NCI-H748 (cell line): Measurements from ENCODE around the gene ZCCHC24.
A peak's percentile ranks its signal among the peaks of the same experiment; 100 is the strongest.

ENCODE experiments used
- DNase-seq: peaks from one replicate; lab custom pipeline; 2025; ENCODE audit not compliant: unreplicated experiment; lab: John Stamatoyannopoulos, UW

ZCCHC24 gene

DNA sequence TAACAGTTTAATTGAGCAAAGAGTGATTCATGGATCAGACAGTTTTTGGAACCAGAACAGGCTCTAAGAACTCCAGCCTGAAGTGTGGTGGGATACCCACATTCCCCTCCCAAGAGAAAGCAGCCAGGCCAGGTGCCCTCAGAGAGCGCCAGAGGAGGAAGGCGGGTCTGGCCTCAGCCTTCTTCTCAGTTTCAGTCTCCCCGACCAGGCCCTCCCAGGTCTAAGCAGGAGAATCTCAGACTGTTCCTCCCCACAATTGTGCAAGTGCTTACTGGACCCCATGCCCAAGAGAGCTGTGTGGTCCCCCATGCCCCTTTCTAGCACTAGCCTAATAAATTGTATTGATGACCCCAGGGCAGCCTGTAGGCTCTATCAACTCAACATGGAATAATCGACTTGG is 72.6 kb downstream of the ZCCHC24 start:
- no peak for DNase-seq

DNA sequence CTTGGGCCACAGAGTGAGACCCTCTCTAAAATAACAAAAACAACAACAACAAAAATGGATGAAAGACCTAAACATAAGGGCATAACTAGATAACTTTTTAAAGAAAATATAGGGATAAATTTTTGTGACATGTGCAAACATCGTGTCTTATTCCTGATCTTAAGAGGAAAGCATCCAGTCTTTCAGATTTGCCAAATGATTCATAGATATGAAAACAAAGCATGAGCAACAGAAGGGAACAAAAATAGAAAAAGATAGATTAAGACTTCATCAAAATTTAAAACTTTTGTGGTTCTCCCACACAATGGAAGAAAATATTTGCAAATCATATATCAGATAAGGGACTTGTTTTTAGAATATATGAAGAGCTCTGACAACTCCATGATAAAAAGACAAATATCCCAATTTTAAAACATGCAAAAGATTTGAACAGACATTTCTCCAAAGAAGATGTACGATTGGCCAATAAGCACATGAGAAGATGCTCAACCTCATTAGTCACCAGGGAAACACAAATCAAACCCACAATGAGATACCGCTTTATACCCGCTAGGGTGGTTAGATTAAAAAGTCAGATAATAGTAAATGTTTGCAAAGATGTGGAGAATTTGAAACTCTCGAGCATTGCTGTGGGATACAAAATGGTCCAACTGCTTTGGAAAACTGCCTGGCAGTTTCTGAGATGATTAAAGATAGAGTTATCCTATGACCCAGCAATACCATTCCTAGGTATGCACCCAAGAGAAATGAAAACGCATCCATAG is 77.8 kb downstream of the ZCCHC24 start:
- no peak for DNase-seq

DNA sequence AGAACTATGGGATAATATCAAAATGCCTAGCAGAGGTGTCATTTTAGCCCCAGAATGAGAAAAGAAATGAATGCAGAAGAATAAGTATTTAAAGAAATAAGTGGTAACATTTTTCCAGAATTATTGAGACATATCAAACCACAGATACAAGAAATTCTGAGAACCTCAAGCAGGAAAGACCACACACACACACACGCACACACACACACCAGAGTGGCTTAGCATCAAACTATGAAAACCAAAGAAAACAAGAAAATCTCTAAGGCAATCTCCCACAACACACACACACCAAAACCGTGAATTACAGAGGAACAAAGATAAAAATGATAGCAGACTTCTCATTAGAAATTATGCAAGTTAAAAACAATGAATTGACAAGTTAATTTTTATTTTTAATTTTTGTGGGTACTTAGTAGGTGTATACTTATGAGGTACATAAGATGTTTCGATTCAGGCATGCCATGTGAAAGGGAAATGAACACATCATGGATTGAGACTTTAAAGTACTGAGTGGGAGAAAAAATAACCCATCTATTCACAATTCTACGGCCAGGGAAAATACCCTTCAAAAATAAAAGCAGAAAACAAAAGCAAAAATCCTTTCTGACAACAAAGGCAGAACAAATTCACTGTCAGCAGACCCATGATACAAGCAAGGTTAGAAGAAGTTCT is 83.6 kb downstream of the ZCCHC24 start:
- DNase-seq: no peak

DNA sequence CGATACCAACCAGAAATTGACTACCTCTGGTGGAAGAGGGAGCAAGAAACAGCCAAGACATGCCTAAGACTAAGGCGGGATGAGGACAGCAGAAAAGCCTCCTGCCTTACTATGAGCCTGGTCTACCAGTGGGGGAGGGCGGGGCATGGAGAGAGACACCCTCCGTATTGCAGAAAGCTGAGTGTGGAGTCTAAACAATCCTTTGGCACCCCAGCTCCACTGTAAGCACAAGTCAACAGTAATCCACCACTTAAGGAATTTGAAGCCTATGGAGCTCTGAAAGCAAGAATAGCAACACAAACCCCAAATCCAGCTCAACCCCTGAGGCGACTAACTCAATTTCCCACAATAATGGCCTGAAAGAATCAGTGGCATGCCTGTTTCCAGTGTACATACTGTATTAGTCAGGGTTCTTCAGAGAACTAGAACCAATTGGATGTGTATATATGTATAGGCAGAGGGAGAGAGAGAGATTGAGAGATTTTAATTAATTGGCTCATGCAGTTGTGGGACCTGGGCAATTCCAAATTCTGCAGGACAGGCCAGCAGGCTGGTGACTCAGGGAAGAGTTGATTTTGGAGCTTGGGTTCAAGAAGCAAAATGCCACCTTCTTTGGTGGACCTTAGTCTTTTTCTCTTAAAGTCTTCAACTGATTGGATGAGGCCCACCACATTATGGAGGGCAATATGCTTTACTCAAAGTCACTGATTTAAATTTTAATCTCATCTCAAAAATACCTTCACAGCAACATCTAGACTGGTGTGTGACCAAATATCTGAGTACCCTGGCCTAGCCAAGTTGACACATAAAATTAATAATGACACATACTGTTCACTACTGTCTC is 84.7 kb downstream of the ZCCHC24 start:
- no peak for DNase-seq

DNA sequence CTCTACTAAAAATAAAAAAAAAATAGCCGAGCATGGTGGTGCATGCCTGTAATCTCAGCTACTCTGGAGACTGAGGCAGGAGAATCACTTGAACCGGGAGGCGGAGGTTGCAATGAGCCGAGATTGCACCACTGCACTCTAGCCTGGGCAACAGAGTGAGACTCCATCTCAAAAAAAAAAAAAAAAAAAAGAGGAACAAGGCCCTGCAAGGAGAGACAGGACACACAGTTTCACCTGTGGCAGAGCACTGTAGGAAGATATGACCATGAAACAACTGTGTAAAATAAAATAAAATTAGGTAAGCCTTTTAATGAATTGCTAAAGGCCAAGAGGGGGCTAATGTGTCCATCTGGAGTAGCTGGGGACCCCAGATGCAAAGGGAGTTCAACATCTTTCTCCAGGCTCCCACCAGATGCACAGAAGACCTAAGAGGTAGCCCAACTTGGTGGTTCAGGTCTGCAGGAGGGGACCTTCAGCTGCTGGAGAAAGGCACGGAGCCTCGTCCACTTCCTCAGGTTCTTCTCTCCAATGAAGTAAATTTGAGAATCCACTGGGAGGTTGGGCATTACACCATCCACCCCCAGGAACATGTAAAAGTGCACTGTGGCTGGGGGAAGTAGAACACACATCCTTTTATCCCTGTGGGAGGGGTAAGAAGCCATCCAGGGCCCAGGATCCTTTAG is 85.5 kb downstream of the ZCCHC24 start:
- DNase-seq: no peak

DNA sequence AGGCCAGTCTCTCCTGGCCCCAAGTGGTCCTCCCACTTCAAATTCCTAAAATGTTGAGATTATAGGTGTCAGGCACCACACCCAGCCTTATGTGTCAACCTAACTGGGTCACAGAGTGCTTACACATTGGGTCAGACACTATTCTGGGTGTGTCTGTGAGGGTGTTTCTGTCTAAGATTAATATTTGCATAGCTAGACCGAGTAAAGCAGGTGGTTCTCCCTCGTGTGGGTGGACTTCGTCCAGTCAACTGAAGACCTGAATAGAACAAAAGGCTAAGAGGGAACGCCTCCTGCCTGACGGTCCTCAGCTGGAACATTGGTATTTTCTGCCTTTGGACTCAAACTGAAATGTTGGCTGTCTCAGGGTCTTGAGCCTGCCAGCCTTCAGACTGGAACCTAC is 86.6 kb downstream of the ZCCHC24 start:
- peak; percentile 47 for DNase-seq

DNA sequence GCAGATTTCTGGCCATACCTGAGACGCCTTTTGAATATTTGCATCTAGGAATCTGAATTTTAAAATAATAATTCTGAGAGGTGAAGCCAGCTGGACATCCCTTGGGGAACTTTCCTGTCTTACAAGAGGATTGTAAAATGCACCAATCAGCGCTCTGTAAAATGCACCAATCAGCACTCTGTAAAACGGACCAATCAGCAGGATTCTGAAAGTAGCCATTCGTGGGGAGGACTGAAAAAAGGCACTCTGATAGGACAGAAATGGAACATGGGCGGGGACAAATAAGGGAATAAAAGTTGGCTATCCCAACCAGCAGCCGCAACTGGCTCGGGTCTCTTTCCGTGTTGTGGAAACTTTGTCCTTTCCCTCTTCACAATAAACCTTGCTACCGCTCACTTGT is 88.2 kb downstream of the ZCCHC24 start:
- DNase-seq: no peak

DNA sequence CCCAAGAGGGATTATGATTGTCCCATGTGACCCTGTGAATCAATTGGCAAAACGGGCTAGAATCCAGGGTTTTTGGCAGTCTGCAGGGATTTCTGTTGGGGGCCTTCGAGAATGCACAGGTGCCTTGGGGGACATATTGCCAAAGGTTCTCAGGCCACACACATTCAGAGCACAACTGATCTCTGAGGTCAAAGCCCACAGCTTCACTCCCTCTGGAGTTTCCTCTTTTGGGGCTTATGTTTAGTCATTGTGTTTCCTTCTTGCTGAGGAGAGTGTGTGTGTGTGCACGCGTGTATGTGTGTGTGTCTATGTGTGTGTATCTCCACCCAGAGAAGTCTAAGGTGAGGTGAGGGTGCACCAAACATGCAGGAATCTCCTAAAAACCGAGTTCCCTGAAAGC is 89.3 kb downstream of the ZCCHC24 start:
- no peak for DNase-seq

DNA sequence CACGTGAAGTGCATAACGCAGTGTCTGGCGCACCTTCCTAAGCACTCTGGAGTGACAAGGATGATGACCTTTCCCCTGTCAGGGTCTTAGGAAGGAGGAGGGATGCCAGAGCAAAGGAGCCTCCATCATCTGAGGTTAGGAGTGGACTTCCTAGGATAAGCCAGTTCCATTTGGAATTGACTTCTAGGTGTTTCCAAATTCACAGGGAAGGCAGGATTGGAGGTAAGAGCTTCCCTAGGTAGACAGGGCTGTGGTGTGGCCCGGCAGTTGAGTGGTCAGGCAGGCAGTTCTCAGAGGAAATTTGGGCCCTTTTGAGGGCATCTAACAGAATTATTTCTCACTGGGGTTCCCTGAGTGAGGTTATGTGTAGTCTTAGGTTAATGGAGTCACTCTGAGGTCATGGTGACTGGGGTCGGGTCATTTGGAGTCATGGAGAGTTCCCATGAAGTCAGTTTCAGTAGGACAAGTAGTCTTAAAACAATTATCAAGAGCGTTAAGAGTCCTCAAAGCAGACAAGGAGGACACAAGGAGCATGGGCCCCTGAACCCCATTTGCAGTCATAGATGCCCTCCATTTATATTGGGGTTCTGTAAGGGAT is 89.9 kb downstream of the ZCCHC24 start:
- DNase-seq: no peak

DNA sequence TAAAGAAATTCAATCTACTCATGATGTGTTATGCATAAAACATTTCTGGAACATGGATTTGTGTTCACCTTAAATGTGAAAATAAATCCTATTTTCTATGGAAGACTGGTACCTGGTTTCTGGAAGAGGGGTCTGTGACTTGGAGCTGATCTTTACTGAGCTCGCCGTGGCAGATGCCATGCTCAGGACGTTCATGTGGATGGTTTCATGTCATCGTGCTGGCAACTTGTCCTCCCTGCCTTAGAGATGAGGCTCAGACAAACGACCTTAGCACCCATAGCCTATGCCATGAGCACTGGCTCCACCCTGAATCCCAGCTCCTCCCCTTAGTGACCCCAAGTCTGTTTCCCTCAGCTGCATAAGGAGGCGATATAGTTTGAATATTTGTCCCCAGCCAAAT is 90.8 kb downstream of the ZCCHC24 start:
- no peak for DNase-seq

DNA sequence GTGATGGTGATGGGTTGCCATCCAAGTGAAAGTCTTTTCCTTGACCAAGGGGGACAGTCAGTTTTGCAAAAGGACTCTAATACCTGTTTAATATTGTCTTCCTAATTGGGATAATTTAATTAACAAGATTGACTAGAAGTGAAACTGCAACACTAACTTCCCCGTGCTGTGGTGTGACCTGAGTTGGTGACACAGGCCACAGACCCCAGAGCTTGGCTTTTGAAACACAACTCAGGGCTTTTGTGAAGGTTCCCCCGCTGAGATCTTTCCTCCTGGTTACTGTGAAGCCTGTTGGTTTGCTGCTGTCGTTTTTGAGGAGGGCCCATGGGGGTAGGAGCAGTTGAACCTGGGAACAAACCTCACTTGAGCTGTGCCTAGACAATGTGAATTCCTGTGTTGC is 91.3 kb downstream of the ZCCHC24 start:
- no peak for DNase-seq

DNA sequence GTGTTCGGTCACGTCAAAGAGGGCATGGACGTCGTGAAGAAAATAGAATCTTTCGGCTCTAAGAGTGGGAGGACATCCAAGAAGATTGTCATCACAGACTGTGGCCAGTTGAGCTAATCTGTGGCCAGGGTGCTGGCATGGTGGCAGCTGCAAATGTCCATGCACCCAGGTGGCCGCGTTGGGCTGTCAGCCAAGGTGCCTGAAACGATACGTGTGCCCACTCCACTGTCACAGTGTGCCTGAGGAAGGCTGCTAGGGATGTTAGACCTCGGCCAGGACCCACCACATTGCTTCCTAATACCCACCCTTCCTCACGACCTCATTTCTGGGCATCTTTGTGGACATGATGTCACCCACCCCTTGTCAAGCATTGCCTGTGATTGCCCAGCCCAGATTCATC is 91.7 kb downstream of the ZCCHC24 start:
- no peak for DNase-seq

DNA sequence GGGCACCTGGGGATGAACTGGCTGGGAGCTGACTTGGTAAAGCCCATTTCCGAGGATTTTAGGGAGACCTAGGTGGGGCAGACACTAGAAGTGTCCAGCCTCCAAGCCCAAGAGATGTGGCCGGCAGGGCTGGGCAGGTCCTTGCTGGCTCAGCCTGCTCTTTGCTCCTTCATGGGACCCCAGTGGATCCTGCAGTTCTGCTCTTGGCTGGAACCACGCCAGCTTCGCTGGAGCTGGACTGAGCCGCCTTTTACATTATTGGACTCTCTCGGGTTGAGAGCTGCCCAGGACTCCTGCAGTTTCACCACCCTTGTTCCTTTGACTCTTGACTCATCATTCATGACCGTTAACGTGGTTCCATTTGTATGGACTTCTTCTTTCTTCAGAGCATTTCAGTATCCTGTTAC is 92.4 kb downstream of the ZCCHC24 start:
- no peak for DNase-seq

DNA sequence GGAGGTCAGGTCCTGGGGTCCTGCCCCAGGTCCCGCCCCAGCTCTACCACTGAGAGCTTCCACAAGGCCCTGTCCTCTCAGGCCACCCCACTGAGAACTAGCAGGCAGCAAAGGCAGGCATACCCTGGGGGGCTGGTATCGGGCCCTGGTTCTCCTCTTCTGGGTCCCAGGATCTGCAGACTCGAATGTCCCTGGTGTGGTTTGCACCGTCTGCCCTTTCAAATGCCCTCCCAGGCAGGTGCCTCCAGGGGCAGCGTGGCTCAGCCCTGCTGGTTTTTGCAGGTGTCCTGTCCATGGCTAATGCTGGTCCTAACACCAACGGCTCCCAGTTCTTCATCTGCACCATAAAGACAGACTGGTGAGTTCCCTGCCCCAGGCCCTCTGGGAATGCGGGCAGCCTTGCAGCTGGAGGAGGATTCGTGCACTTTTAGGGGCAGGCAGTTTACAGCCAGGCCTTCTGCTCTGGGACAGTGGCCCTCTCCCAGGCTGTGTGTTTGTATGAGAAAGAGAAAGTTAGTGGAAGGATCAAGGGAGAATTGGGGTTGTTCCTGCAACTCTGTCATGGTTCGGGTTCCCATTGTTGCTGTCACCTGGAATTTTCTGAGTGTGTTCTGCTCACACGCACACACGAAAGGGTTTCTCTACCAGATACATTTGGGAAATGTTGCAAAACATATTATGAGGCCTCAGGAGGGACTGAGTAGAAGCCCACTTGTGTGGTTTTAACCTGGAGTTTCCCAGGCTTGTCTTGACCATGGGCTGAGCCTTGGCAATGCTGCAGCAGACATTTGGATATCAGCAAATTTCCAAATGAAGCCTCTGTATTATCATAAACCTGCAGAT is 93.2 kb downstream of the ZCCHC24 start:
- no peak for DNase-seq

DNA sequence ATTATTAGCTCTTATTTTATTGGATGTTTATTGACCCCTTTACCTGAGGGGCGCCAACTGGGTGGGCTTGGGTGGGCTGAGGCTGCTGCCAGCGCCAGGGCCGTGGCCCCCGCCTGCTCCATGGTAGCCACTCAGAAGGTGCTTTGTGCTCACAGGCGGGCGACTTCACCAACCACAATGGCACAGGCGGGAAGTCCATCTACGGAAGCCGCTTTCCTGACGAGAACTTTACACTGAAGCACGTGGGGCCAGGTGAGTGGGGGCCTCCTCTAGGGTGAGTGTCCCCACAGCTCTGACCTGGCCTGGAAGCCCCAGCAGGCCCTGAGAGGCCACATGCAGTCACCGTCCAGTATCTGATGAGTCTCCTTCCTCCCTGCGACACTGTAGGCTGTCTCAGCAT is 94.1 kb downstream of the ZCCHC24 start:
- no peak for DNase-seq

DNA sequence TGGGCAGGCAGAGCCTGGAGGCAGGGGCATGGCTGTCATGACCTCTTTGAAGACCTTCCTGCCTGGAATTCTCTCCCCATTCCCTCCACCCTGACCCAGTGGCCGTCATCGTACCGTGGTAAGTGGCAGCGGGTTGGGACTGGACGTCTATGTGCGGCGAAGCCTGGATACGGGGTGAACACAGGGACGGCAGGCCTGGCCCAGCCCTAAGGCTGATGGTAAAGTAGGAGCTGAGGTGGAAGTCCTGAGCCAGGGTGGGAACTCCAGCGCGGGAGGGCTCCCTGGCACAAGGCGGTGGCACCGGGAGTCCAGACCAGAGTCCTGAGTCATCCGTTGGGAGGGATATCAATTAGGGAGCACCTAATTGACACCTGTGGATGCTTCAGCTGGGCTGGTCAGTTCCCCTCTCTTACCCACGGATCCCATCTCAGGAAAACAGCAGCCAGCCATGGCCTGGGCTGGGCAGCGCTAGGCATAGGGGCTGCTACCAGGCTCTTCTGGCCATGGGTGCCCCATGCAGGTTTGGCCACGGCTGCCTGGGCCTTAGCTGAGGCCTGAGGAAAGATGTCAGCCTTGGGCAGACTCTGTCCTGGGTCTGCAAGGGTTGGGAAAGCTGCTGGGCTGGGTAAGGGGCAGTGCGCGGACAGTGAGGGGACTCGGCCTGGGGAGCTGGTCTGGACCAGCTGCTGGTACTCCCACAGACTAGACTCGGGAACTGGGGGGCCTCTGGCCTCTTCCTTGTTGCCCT is 94.8 kb downstream of the ZCCHC24 start:
- DNase-seq: no peak

DNA sequence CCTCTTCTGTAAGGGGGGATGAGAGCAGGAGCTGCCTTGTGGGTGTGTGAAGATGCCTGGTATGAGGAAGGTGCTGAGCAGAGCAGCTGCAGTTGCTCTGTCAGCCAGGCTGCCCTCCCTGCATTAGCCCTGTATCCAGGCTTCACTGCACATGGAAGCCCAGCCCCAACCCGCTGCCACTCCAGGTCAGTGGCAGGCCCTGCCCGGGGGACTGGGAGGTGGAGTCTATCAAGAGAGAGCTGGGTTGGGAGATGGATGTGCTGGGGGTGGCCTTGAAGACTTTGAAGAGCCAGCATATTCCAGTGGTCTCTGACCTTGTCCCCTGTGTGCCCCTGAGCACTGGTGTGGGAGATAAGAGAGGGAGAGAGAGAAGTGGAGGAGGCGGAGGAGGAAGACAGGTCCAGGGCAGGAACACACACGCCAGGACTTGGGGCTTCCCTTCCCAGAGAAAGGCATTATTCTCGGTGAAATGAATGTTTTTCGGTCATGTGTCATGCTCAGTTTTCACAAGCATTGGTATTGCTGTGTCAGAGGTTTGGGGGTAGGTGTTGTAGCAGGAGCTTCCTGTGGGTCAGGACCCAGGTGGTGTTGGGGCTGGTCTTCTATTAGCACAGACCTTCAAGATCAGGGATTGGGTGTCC is 95.5 kb downstream of the ZCCHC24 start:
- DNase-seq: no peak

DNA sequence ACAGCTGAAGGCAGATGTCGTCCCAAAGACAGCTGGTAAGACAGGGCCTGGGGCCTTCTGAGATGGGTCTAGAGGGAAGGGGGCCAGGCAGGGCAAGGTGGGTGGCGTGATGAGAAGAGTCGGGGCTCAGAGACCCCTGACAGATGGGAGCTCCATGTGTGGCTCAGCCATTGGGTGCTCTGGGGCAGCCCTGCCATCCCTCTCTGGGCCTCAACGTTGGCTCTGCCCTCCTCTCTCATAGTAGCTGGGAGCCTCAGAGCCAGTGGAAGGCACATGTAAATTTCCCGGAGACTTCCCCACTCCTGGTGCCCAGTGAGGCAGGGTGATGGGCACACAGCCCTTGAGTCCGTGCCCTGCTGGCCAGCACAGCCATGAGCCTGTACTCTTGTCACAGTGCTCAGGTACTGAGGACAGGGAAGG is 96.3 kb downstream of the ZCCHC24 start:
- DNase-seq: no peak

DNA sequence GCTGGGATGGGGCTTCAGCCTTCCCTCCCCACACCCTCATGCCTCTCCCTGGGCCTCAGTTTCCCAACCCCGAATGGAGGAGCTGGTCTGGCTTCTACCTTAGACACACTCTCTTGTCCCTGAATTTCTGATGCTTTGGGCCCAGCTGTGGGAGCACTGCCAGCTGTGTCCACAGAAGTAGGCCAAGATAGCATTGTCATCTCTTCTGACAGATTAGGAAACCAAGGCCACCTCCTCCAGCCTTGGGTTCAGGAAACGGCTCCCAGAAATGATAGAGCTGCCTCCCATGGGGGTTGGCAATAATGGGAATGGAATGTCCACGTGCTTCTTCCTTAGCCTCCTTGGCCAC is 96.8 kb downstream of the ZCCHC24 start:
- DNase-seq: no peak
